Left ventricle myocardium superior (tissue), 1 donor: ENCODE measurements around the gene GARNL3. TPM values are rescaled to one million over a fixed set of nuclear protein-coding genes. Genes with fewer than 3 reads are reported as not detected.

Experiments
- ATAC-seq: fragments of 200-7000 bp; cut with Tn5 transposase; one replicate; pipeline ENCODE4 v1.9.1; 2020; ENCODE audit warnings: mild to moderate bottlenecking, moderate library complexity
- DNase-seq: peaks from one replicate; pipeline ENCODE4 v3.0.0-alpha.2; 2020
- intact Hi-C: fragments of 100-400 bp; cut with micrococcal nuclease; formaldehyde crosslinking; loops from one replicate; pipeline ENCODE4 v1.11.0; 2022
- total RNA-seq: library from RNA; stranded (reverse); fragmentation: NEBNext Ultra II Directional; extraction: Animal tissue kit (Norgen Biotek cat#: 25700); gene quantifications from one replicate; pipeline ENCODE4 v1.2.1, GENCODE V29; 2021
- donor health status: DM: no; HTN: yes; CAD: no; lungs with severe emphysema.

Gene GARNL3
- total RNA-seq, 1 donor from 2014 or later: 17.3 TPM

DNA sequence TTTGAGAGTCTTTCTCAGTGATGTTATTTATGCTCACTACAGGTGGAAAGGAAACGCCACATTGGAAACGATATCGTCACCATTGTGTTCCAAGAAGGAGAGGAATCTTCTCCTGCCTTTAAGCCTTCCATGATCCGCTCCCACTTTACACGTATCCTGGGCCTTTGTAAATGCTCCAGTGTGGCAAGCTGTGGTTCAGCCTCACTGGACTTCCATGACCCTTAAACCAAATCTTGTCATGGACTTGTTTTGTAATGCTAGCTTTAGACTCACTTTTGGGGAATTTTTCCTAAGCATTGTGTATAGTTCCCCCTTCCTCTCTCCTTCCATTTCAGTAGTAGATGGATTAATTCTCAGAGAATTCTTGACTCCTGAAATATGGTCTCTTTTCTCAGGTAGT lies 71.5 kb downstream of the GARNL3 start:
- intact Hi-C loops: no loop called here
- no peak for DNase-seq
- ATAC-seq: no peak

DNA sequence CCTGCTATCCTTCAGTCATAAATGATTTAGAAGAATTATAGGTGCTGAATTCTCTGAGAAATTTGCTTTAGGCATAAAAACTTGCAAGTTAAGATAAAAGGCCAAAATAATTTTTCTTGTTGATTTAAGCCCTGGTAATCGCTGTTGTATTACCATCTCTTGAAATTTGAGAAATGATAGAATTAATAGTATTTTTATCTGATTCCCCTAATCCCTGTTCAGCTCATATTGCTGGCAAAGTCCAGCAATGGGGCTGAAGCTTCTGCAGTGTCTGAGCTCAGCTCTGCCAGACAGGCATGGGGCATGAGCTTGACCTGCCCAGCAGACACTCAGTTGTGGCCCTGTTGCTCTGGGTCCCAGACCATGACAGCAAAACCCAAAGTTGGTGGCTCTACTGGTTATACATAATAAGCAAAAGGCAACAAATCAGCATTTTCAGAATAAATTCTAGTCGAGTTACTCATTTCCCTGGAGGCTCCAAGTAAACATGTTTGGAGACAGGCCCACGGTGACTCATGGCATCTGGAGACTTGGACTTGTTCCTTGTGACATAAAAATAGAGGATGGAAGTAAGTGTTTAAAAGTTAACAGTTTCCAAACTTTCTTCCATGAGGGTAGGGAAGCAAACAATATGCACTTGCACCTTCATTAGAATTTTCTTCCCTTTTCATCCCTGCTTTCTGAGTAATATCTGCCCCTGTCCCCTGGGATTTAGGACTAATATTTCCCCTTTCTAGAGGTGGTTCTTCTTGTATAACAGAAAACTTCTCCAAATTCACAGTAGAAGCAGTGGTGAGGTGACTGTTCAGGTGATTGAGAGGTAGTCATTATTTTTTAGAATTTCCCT lies 72.2 kb downstream of the GARNL3 start:
- DNase-seq (peak; percentile 75), ATAC-seq (peak; percentile 74)
- intact Hi-C loops: no loop called here

DNA sequence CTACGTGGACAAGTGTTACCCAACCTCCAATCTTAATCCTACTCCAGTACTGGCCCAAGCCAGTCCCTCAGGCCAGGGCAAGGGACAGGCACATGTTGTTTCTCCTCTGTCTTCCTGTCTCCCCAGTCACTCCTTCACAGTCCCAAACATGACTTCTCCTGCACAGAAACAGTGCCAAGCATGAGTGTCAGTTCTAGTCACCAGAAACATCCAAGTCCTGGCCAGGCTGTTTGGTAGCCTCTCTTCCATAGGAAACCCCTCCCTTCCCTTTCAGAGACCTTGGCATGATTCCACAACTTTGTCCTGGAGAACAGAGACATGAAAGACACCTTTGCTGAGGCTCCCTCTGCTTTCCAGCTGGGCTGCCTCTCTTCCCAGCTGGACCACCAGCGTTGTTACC lies 76.1 kb downstream of the GARNL3 start:
- no peak for DNase-seq
- peak; percentile 52 for ATAC-seq
- intact Hi-C loops: no loop called here

DNA sequence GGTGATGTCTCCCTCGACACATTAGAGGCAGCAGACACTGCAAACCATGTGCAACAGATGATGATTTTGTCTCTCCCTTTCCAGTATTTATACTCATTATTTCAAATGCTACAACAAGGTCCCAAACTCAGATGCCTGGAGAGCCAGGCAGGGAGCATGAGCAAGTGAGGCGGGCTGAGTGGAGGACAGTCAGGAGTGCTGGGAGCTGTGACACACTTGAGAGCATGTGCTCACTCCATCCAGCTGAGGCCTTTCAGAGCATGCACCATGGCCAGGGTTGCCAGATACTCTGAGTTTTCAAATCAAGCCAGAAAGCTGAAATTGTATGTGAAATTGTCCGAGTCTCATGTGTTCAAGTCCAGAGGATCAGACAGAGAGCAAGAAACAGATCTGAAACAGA lies 76.6 kb downstream of the GARNL3 start:
- ATAC-seq: peak; percentile 17
- no peak for DNase-seq
- intact Hi-C loops: no loop called here

DNA sequence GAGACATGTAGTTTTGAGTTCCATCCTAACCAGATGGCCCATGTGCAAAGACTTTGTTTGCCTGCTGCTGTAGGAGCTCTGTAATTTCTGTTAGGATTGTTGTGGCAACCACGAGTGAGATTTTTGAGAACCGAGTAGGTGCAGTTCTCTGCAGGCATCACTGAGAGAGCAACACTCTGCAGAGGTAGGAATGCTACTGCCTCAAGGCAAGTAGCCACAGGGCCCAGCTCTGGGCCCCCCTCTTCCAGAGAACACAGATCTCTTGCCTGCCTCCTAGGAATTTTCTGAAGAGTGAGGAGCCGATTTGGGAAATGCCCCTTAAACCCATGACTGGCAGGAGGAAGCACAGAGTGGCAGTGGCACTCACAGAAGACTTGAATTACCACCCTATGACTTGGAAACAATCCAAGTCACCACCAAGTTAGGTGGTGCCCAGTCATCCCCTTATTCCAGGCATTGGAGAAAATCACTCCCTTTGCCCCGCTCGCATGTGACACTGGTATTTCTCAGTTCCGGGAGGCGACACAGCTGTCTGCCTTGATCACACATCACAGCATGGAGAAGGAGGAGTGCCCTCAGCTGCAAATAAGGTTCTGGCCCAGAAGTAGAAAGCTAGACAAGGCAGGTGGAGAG lies 79.9 kb downstream of the GARNL3 start:
- ATAC-seq (peak; percentile 38), DNase-seq (no peak)
- intact Hi-C loops: no loop called here

DNA sequence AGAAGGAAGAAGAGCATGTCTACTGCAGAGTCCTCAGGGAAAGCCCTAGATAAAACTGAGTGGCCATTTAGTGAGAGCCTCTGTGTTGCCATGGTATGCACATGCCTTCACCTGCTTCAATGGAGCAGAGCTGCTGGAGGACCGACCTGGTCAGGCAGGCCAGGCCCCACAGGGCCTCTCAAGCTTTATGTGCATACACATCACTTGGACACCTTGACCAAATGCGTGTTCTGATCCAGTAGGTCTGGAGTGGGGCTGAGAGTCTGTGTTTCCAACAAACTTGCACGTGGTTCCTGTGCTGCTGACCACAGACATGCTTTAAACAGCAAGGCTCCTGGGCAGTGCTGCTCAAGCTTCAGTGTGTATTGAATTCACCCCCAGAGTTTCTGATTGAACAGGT lies 81.0 kb downstream of the GARNL3 start:
- intact Hi-C loops: no loop called here
- no peak for ATAC-seq
- no peak for DNase-seq

DNA sequence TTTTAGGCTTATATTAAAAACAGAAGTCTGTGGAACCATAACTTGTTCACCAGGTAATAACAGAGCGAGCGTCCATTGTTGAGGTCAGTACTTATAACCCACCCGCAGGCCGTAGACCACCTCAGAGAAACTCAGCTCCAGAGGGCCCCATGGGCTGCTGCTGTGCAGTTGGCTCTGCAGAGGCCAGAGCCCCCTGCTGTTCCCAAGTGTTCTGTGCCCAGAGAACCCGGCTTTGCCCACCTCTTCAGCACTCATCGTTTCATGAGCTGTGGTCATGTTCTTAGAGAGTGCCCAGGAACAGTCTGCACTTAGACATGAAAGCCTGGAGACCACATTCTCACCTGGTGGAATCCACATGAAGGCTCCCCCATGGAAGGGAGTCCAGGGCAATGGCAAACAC lies 82.0 kb downstream of the GARNL3 start:
- ATAC-seq (no peak), DNase-seq (no peak)
- intact Hi-C loops: no loop called here

DNA sequence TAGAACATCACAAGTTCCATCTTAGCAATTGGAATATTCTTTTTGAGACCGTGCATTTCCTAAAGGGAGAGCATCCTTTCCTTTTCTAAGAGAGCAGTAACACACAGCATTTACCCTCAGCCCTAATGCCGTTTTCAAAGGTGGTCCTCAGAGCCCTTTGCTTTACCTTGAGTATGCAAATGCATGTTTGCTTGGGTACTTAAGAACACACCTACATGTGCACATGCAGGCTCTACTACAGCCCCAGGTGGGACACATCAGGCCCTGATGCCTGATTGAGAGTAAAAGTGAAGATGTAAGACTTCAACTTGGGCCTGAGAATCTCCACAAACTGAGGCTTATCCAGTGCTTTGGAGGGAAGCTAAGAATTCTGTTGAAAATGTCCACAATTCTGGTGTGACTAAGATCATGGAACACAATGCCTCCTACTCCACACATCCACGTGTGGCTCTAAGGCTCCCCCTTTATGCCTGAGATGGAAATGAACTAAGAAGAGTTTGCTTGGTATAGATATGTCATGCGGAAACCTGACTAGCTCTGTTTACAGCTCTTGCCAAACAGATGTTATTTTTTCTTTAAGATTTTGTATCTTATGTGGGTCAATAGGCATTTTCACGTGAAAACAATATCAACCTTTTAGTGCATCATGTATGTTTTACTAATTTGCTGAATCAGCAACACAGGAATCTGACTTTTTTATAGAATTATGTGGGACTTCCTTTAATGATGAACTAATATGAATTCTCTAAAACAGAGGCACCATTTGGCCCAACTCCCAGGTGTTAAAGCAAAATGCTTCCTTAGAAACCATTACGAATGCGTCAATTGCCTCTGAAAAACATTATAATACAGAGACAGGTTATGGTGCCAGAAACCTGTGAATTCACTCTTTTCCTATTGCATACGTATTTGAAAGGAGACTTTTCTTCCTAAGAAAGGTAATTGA lies 83.5 kb downstream of the GARNL3 start:
- DNase-seq: no peak
- ATAC-seq: no peak
- intact Hi-C loops: no loop called here

DNA sequence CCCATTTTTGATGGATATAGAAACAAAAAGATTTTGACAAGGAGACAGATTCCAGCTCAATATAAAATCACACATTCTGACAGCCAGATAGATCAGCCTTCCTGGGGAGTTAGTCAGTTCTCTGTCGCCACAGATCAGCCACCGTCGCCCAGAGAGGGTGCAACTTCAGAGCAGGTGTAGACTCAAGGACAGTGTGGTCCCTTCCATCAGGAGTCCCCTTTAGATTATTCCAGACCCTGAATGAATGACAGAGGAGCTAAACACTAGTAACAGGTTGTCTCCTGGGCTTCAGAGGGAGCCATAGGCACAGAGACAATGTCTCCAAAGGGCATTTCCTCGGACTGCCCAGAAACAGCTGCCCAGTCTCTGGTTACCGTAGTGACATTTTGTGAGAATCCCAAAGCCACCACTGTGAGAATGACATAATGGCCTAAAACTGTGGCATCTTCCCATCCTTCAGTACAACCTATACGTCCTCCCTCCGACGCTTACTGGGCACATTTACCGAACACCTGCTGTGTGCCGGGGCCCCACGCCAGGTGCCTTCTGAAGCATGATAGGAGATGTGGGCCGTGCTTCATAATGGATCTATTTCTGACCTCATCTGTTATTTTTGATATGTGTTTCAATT lies 85.0 kb downstream of the GARNL3 start:
- DNase-seq (no peak), ATAC-seq (peak; percentile 33)
- intact Hi-C loops: no loop called here

DNA sequence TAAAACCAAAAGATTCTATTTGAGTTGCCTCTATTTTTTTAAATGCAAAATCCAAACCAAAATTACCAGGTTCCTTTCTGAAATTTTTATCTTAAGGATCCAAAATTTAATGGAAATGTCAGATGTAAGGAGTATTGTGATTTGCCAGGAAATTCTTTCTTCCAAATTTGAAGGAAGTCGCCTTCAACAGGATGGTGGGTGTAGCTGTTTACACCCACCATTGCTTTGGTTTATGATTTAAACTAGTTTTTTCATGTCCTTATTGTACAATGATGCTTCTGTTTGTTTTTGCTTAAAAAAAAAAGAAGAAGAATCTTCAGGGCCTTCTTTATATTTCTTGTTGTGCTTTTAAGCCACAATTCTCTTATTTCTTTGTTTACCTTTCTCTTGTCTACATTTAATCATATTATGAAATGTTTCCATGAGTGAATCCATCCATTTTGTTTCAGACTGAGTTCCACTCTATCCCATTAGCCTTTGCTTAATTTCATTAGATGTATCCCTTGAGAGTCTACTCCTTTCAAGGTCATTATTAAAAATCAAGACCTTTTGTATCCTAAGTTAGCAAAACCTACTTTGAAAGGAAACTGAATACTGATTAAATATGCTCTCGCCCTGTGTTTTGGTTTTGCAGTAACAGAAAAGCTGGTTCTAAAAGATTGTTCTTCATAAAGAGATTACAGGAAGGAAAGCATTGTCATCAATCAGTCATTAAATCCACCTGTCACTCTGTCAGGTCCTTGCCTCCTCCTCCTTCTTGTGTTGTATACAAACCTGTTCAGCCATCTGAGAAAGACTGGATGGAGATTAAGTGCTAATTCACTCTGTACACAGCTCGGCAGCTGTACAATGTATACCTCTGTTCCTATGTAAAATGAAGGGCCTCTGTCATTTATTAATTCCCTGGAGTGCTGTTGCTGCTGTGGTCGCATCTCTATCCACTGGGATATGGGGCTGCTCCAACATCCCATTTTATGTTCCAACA lies 86.9 kb downstream of the GARNL3 start:
- intact Hi-C loops: no loop called here

DNA sequence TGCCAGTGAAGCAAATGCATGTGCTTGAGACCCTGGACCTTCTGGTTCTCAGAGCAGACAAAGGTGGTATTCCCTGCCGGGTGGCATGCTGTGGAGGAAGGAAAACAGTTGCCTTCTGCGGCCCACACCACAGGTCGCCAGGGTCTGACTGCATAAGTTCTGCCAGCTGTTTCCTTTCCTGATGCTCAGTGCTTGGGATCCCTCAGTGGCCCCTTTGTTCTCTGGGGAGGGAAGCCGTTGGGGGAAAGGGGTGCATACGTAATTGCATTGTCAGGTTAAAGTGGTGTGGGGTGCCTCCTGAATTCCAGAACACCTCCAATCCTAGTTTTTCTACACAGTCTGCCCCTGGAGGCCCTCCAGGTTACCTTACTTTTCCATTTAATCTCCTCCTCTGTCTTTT lies 89.3 kb downstream of the GARNL3 start:
- intact Hi-C loops: no loop called here
- ATAC-seq (no peak), DNase-seq (no peak)

More for the DNA sequence above, 86.9 kb downstream of the GARNL3 start:
- DNase-seq: no peak
- ATAC-seq: no peak

DNA sequence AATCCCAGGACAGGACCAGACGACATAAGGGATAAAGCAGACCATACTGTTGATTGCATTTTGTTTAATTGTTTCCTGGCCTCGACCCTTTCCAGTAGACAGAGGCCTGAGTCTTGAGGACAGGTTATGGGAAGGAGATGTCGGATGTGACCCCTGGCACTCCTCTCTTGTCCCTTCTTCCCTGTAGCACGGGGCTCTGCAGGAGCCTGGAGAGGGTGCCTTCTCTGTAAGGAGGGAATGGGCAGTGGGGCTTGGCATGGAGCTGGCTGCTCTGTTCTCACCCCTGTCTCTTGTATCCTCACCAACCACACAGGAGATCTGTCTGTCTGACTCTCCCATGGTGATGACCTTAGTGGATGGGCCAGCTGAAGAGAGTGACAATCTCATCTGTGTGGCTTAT lies 92.3 kb downstream of the GARNL3 start:
- intact Hi-C loops: no loop called here
- DNase-seq (no peak), ATAC-seq (no peak)

DNA sequence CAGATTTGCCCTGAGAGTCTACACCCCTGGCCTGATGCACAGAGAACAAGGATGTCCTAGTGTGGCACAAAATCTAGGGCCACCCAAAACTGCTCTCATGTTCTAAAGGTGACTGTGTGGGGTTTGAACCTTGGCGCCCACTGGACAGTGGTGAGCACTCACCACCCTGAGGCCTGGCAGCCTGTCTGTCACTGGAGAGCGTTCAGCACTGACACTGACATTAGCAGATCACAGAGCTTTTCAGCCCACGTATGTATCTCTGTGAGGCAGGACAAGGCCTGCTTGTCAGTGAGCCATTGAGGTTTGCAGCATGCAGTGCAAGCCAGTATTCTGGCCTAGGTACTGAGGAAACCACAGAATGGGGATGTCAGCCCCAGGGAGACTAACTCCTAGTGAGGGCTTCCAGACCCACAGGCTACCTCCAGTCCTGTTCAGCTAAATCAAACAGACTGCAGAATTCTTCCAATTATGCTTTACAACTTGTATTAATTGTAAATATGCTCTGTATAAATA lies 93.5 kb downstream of the GARNL3 start:
- intact Hi-C loops: no loop called here
- DNase-seq: no peak
- ATAC-seq: no peak

DNA sequence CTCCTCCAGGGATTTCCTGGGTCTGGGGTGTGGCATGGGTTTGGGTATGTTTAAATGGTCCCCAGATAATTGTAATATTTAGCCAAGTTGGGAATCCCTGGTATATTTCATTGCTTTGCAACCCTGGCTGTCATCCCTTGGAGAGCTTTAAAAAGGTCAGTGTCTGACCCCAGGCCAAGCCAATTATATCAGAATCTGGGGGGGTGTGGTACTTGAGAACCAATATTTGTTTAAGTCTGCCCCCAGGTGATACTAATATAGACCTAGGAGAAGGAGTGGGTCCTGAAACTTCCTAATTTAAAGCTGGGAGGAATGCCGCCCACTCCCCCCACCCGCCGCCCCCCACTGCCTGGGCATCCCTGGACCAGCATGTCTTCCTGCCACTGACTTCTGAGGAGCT lies 94.2 kb downstream of the GARNL3 start:
- DNase-seq (no peak), ATAC-seq (no peak)
- intact Hi-C loops: no loop called here

DNA sequence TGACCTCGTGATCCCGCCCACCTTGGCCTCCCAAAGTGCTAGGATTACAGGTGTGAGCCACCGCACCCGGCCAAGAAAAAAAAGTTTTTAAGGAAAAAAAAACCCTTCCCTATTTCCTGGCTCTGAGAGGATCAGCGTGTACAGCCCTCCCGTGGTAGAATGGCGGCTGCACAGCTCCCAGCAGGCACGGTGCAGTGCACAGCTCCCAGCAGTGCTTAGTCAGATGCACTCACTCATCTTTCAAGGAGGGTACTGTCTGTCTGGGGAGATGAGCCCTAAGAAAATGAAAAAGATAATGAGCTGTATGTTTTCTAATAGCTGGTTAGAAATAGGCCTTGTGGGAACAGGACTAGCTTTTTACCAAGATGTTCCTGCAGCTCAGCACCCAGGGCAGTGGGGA lies 95.7 kb downstream of the GARNL3 start:
- ATAC-seq (peak; percentile 54), DNase-seq (no peak)
- intact Hi-C loops: no loop called here

DNA sequence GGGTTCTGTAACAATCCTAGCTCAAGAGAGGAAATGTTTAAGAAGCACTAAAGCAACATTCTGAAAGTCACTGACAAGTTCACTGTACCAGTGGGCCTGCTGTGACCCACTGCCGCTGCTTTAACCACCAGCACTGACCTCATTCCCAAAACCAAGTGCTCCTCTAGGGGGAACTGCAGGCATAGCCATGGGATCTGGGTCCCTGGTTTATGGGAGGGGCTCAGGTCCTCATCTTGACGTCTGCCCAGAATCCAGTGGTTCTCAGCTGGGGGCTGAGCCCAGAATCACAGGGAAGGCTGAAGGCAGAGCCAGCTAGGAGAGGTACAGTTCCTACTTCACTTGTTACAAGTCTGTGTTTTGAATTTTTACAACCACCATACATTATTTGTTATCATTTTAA lies 96.3 kb downstream of the GARNL3 start:
- ATAC-seq (peak; percentile 50), DNase-seq (no peak)
- intact Hi-C loops: no loop called here

DNA sequence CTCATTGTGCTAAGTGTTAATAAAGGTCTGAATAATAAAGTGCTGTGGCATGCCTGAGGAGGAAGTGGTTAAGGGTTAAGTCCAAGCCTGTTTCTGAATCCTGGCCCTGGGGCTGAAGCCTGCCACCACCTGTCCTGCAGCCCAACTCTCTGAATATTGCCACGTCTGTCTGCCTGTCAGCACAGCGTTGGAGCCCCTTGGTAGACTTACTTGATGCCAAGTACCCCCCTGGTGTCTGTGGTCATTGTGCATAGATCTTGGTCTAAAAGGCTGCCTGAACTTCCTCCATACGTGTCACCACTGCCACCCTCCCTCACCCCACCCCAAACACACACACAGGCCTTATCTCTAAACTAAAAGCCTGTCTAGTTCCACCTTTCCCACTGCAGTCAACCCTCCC lies 97.0 kb downstream of the GARNL3 start:
- ATAC-seq (no peak), DNase-seq (no peak)
- intact Hi-C loops: no loop called here

DNA sequence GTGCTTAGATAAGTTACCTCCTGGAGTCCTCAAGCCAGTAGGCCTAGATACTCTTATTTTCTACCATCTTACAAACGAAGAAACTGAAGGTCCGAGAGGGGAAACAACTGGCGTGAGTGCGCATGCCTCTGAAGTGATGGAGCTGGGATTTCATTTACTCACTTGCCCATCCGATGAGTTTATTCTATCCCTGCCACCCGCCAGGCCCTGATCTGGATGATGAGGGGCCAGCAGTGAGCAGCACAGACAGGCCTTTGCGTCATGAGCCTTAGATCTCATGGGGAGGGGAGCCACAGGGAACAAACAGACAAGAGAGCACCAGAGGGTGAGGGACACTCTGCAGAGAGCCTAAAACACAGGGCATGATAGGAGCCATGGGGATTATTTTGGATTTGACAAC lies 98.3 kb downstream of the GARNL3 start:
- intact Hi-C loops: no loop called here
- DNase-seq (no peak), ATAC-seq (no peak)
